SK-N-SH treated with all-trans-retinoic acid at 6 μM for 48 hours (cell line): ENCODE measurements around the gene CENPU.

Experiments
- ARNTL ChIP-seq: fragments of 450-650 bp; formaldehyde crosslinking; IDR thresholded peaks from 2 replicates; pipeline ENCODE4 v1.5.0; 2020; ENCODE audit warnings: low read depth, mild to moderate bottlenecking, moderate library complexity, borderline replicate concordance
- CSDC2 ChIP-seq: fragments of 250-450 bp; sonication (Bioruptor Pico); IDR thresholded peaks from 2 replicates; pipeline ENCODE4 v1.5.0; 2020; ENCODE audit warnings: mild to moderate bottlenecking, moderate library complexity
- ESRRG ChIP-seq: fragments of 250-450 bp; sonication (Bioruptor Pico); IDR thresholded peaks from 2 replicates; pipeline ENCODE4 v1.6.1; 2021; ENCODE audit warnings: mild to moderate bottlenecking
- OSR1 ChIP-seq: fragments of 250-450 bp; sonication (Bioruptor Pico); IDR thresholded peaks from 2 replicates; pipeline ENCODE4 v1.8.0; 2022; ENCODE audit warnings: moderate library complexity, mild to moderate bottlenecking, inconsistent platforms
- PATZ1 ChIP-seq: fragments of 250-450 bp; sonication (Bioruptor Pico); IDR thresholded peaks from 2 replicates; pipeline ENCODE4 v1.8.0; 2020; ENCODE audit warnings: mild to moderate bottlenecking, moderate library complexity, borderline replicate concordance
- POU6F1 ChIP-seq: fragments of 250-450 bp; sonication (Bioruptor Pico); IDR thresholded peaks from 2 replicates; pipeline ENCODE4 v1.8.0; 2021; ENCODE audit warnings: low read depth, mild to moderate bottlenecking, moderate library complexity, borderline replicate concordance
- PPARA ChIP-seq: fragments of 250-450 bp; sonication (Bioruptor Pico); IDR thresholded peaks from 2 replicates; pipeline ENCODE4 v1.5.0; 2020; ENCODE audit warnings: mild to moderate bottlenecking, borderline replicate concordance
- TOX ChIP-seq: fragments of 250-450 bp; sonication (Bioruptor Pico); IDR thresholded peaks from 2 replicates; pipeline ENCODE4 v1.8.0; 2021; ENCODE audit warnings: mild to moderate bottlenecking, moderate library complexity, borderline replicate concordance
- ZC3H10 ChIP-seq: fragments of 250-450 bp; sonication (Bioruptor Pico); IDR thresholded peaks from 2 replicates; pipeline ENCODE4 v1.5.1; 2021; ENCODE audit warnings: mild to moderate bottlenecking, moderate library complexity
- ZFP30 ChIP-seq: fragments of 450-650 bp; formaldehyde crosslinking; IDR thresholded peaks from 2 replicates; pipeline ENCODE4 v1.5.0; 2022; ENCODE audit warnings: mild to moderate bottlenecking, moderate library complexity
- ZNF8 ChIP-seq: fragments of 450-650 bp; formaldehyde crosslinking; IDR thresholded peaks from 2 replicates; pipeline ENCODE4 v1.5.0; 2020; ENCODE audit warnings: mild to moderate bottlenecking, moderate library complexity

- TF ChIP-seq PPARA (CRISPR knock-in tag), result no peak
- no peak for TF ChIP-seq OSR1 (CRISPR knock-in tag)
- no peak for TF ChIP-seq ARNTL (CRISPR knock-in tag)
- TF ChIP-seq ZC3H10 (CRISPR knock-in tag), result no peak
- TF ChIP-seq POU6F1, result no peak
- no peak for TF ChIP-seq ZFP30 (CRISPR knock-in tag)
- TF ChIP-seq CSDC2 (CRISPR knock-in tag), result no peak
- no peak for TF ChIP-seq ZNF8 (CRISPR knock-in tag)
- TF ChIP-seq PATZ1, result no peak
- TF ChIP-seq ESRRG (CRISPR knock-in tag), result no peak
- TF ChIP-seq TOX (CRISPR knock-in tag), result no peak
Measured at GRCh38 chr4:184675821-184676492, 57.9 kb downstream of the CENPU start.
